Activated T-cell treated with anti-CD3 and anti-CD28 coated beads, Interleukin-2, amount 50 U/mL, for 72 hours (primary cell): ENCODE results near the gene EIF2D. TPM values are rescaled to one million over a fixed set of nuclear protein-coding genes. Genes with fewer than 3 reads are reported as not detected.

Experiments used
- ATAC-seq, 2 donors: fragments of 150-1000 bp; cut with Tn5 transposase; replicated peaks in 1 of 2; 2 replicates each; pipeline ENCODE4 v1.10.0; 2021; ENCODE audit warnings: moderate library complexity in 2 of 2, mild to moderate bottlenecking in 1 of 2
- DNase-seq, 2 donors: peaks; one replicate each; pipeline ENCODE4 v3.0.0; 2021 to 2022; ENCODE audit warnings: mixed read lengths in 1 of 2
- H3K27ac Mint-ChIP-seq: one replicate; pipeline ENCODE4 v1.8.0; 2022; ENCODE audit warnings: mild to moderate bottlenecking, moderate library complexity, mixed read lengths
- H3K27me3 Mint-ChIP-seq: one replicate; pipeline ENCODE4 v1.8.0; 2022; ENCODE audit warnings: low read depth, mixed read lengths
- H3K36me3 Mint-ChIP-seq, 2 donors: one replicate each; pipeline ENCODE4 v1.8.0; 2022; ENCODE audit warnings: mixed read lengths in 2 of 2, mild to moderate bottlenecking in 1 of 2; ENCODE audit not compliant: insufficient read depth in 2 of 2
- H3K4me1 Mint-ChIP-seq: one replicate; pipeline ENCODE4 v1.8.0; 2022; ENCODE audit warnings: low read depth, mixed read lengths
- H3K4me3 Mint-ChIP-seq, 2 donors: one replicate each; pipeline ENCODE4 v1.8.0; 2022; ENCODE audit warnings: mild to moderate bottlenecking in 2 of 2, mixed read lengths in 2 of 2, moderate library complexity in 2 of 2
- H3K9me3 Mint-ChIP-seq, 2 donors: one replicate each; pipeline ENCODE4 v1.8.0; 2022; ENCODE audit warnings: mixed read lengths in 2 of 2
- total RNA-seq, 2 donors: library from RNA; stranded (reverse); gene quantifications; one replicate each; pipeline ENCODE4 v1.2.3, GENCODE V29; 2022

Gene EIF2D
- total RNA-seq, 2 donors from 2014 or later = 129 to 158 TPM

DNA sequence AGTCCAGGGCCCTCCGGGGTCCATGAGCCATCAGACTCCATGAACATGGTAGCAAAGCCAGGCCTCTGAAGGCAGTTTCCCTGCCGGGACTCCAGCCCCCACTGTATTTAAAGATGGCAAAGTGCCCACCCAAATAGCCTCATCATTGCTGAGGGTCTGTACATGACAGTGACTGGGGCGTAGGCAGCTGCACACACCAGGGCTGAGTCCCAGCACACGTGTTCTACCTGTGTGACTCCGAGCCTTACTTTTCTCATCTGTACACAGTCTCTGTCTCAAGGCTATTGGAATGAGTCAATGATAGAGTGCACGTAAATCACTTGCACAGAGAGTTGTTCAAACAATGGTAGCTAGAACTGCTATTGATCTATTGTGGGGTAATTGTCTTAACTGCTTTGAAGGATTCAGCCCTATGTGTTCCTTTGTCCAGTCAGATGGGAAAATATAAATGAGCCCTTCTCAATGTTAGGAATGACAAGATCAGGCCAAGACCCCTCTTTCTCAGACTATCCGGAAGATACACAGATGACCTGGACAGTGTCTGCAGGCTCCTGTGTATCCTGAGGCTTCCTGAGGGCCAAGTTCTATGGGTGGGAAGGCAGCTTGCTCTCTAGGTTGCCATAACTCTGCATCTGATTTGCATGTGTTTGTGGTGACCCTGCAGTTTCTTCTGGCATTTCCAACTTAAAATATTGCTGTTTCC is 56.1 kb downstream of the EIF2D start:
- ATAC-seq = peak; percentile 69 to 75
- Mint-ChIP-seq H3K36me3 (peaks cover 14 to 27% of the 10 kb centered on the region in 2 donors), H3K27ac (peak overlapping the region; percentile 87), H3K9me3 (no peaks in the 10 kb centered on the region), H3K27me3 (no peaks in the 10 kb centered on the region), H3K4me1 (peaks cover 71% of the 10 kb centered on the region), H3K4me3 (peak overlapping the region; percentile 92 to 93)
- DNase-seq = peak in 1 of 2 donors; percentile 68

DNA sequence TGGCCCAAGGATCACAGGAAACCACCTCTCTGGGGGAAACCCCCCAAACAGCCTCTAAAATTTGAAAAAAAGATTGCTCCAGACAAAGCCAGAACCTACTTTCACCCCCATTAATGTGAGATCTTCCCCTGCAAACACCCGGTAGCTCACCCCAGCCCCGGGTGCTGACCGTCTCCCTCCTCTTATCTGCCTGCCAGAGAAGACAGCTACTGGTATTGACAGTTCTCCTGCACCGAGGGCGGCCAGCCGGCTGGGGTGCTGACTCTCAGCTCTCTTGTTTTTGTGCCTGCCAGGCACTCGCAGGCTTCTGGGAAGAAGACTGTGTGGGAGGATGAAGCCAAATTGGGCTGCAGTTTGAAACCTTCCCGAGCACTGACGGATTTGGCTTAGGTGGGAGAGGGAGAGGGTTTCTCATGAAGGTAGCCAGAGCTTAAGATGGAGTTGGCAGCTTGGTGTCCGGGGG is 56.8 kb downstream of the EIF2D start:
- Mint-ChIP-seq H3K4me1 (peaks cover 66% of the 10 kb centered on the region), H3K9me3 (no peaks in the 10 kb centered on the region), H3K36me3 (peaks cover 14 to 23% of the 10 kb centered on the region in 2 donors), H3K27ac (peak overlapping the region; percentile 87), H3K4me3 (peak overlapping the region; percentile 92 to 93), H3K27me3 (no peaks in the 10 kb centered on the region)
- DNase-seq (peak; percentile 47 to 58), ATAC-seq (no peak)

- no peaks in the 10 kb centered on the region for H3K9me3 Mint-ChIP-seq
- H3K4me1 Mint-ChIP-seq = peaks cover 60% of the 10 kb centered on the region
- ATAC-seq = no peak
- peak overlapping the region; percentile 87 for H3K27ac Mint-ChIP-seq
- DNase-seq = no peak
- peak overlapping the region; percentile 92 to 93 for H3K4me3 Mint-ChIP-seq
- peaks cover 14 to 21% of the 10 kb centered on the region in 2 donors for H3K36me3 Mint-ChIP-seq
- H3K27me3 Mint-ChIP-seq = no peaks in the 10 kb centered on the region
Measured at GRCh38 chr1:206554701-206555472, 57.4 kb downstream of the EIF2D start.

DNA sequence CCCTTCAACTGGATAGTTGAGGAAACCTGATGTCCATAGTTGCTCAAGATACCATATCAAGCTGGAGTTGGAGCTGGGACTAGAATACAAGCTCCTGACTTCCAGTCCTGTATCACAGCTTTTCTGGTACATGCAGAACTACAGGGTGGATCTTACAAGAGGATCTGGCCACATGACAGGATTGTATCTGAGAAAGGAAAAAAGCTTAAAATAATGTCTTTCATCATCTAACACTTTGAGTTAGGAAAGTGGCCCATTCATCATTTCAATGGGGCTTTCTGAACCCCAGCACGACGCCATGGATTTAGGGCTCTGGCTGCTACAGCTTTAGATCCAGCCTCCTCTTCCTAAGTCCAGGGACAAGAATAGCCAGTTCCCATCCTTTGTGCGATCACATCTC is 58.1 kb downstream of the EIF2D start:
- H3K27me3 Mint-ChIP-seq = no peaks in the 10 kb centered on the region
- H3K4me3 Mint-ChIP-seq = no peak overlapping the region
- H3K9me3 Mint-ChIP-seq = no peaks in the 10 kb centered on the region
- H3K4me1 Mint-ChIP-seq = peaks cover 54% of the 10 kb centered on the region
- DNase-seq (no peak), ATAC-seq (no peak)
- H3K27ac Mint-ChIP-seq = no peak overlapping the region
- peaks cover 12 to 15% of the 10 kb centered on the region in 2 donors for H3K36me3 Mint-ChIP-seq

DNA sequence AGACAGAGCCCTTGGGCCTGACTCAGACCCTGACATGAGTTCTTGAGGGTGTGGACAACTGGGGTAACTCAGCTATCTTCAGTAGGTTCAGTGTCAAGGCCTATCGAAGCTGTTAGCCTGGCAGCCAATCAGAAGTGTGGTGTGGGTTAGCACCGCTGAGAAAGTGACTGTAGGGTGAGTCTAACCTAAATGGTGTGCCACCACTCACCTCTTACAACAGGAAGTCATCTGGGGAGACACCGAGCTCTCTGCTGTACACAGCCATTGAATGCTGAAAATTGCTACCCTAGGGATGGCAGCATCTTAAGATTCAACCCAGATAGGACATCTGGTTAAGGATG is 60.3 kb downstream of the EIF2D start:
- Mint-ChIP-seq H3K4me3 (peak overlapping the region; percentile 94 to 95), H3K27me3 (no peaks in the 10 kb centered on the region)
- peak; percentile 86 for ATAC-seq

DNA sequence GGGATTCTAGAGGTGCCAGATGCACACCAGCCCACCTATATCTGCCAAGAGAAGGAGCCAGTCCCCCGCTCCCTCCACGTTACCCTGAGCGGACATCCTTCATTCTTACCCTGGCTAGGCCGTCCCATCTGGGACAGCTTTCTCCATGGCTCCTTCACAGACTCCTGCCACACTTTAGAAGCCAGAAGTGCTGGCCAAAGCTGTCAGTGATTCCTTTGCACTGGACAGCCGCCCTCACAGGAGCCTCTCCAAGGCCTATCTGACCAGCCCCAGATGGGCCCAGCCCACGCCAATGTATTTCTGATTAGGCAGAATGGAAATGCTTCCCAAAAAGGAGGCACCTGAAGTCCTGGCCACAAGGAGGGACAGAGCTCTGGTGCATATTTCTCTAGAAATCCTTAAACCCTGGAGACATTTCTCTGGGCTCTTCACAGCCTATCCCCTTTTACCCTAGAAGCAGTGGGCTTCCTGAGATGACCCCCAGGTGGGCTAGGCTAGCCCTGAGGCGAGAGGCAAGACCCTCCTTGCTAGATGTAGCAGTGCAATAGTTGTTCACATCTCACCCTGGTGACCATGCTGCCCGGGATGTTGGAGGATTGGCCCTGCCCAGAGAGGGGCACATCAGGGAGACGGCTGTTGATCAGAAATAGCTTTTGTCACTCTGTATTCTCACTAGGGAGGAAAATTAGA is 60.8 kb downstream of the EIF2D start:
- H3K9me3 Mint-ChIP-seq = no peaks in the 10 kb centered on the region
- H3K27me3 Mint-ChIP-seq = no peaks in the 10 kb centered on the region
- DNase-seq (no peak), ATAC-seq (no peak)
- H3K27ac Mint-ChIP-seq = peak overlapping the region; percentile 92
- H3K4me3 Mint-ChIP-seq = peak overlapping the region; percentile 94 to 95
- peaks cover 58% of the 10 kb centered on the region for H3K4me1 Mint-ChIP-seq
- H3K36me3 Mint-ChIP-seq = peaks cover 2% of the 10 kb centered on the region in 2 donors

More for the DNA sequence above, 60.3 kb downstream of the EIF2D start:
- Mint-ChIP-seq H3K9me3 (no peaks in the 10 kb centered on the region), H3K36me3 (peaks cover 2% of the 10 kb centered on the region in 2 donors), H3K4me1 (peaks cover 60% of the 10 kb centered on the region), H3K27ac (peak overlapping the region; percentile 92)
- peak; percentile 81 to 86 for DNase-seq

- Mint-ChIP-seq H3K27me3 (no peaks in the 10 kb centered on the region), H3K9me3 (no peaks in the 10 kb centered on the region), H3K27ac (no peak overlapping the region), H3K4me3 (no peak overlapping the region), H3K36me3 (peaks cover 2% of the 10 kb centered on the region in 2 donors), H3K4me1 (peaks cover 58% of the 10 kb centered on the region)
- no peak for ATAC-seq
- DNase-seq = no peak
Measured at GRCh38 chr1:206550446-206550845, 61.8 kb downstream of the EIF2D start.

GRCh38 chr1:206547104-206547503 is 65.2 kb downstream of the EIF2D start:
- Mint-ChIP-seq H3K4me3 (no peak overlapping the region), H3K36me3 (peaks cover 1% of the 10 kb centered on the region in 2 donors), H3K27ac (no peak overlapping the region), H3K27me3 (no peaks in the 10 kb centered on the region), H3K9me3 (no peaks in the 10 kb centered on the region), H3K4me1 (peaks cover 37% of the 10 kb centered on the region)
- ATAC-seq (no peak), DNase-seq (no peak)

GRCh38 chr1:206545351-206545750 is 66.9 kb downstream of the EIF2D start:
- ATAC-seq (peak; percentile 19 to 31), DNase-seq (no peak)
- Mint-ChIP-seq H3K4me1 (peaks cover 33% of the 10 kb centered on the region), H3K36me3 (no peaks in the 10 kb centered on the region), H3K9me3 (no peaks in the 10 kb centered on the region), H3K4me3 (no peak overlapping the region), H3K27me3 (no peaks in the 10 kb centered on the region), H3K27ac (peak overlapping the region; percentile 1)

DNA sequence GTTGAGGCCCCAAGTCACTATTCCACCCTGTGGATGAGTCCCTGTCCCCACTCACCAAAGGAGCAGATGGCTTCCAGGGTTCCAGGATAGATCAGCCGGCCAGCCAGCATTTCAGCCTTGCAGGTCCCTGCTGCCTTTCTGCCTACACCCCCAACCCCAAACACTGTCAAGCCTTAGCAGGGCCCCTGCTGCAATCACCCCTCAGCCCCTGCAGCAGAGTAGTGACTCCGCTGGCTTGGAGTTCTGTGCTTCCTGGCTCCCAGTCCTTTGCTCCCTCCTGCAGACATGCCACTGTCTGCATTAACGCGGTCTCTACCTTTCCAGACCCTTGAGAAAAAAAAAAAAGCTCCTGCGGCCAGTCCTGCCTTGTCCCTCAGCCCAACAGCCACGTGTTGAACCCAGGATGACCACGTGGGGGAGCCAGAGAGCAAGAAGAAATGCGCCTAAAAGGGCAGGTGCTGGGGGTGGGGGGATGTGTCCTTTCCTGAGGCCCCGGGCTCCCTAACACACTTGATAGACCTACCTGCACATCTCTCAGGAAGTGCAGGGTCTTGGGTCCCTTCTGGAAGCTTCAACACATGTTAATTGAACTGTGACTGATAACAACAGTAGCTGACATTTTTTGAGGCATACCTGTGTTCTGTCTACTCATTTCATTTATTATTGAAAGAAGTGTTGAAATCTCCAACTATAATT is 67.6 kb downstream of the EIF2D start:
- DNase-seq (peak; percentile 83 to 87), ATAC-seq (peak; percentile 83 to 86)
- Mint-ChIP-seq H3K9me3 (no peaks in the 10 kb centered on the region), H3K4me3 (peak overlapping the region in 1 of 2 donors; percentile 14), H3K4me1 (peaks cover 33% of the 10 kb centered on the region), H3K36me3 (no peaks in the 10 kb centered on the region), H3K27me3 (no peaks in the 10 kb centered on the region), H3K27ac (peak overlapping the region; percentile 38)
